Epithelial cell of esophagus (primary cell): Measurements from ENCODE around the gene AP5Z1.

Experiments
- DNase-seq: peaks from one replicate; pipeline ENCODE4 v3.0.0; 2010; ENCODE audit warnings: low read depth
- H3K4me3 ChIP-seq: 2 replicates; pipeline ENCODE4 v1.5.1; 2011; ENCODE audit warnings: mild to moderate bottlenecking, low read length, control low read depth
- TF ChIP-seq, protein P1 (sequence below): IDR thresholded peaks from 2 replicates; pipeline ENCODE4 v1.5.1; 2011; ENCODE audit warnings: low read depth, mild to moderate bottlenecking, low read length, control low read depth, inconsistent platforms; ENCODE audit not compliant: insufficient read depth; ENCODE audit errors: missing control alignments

Gene AP5Z1

GRCh38 chr7:4775250-4775847 is at the start of gene AP5Z1:
Gene AP5Z1 (plus strand): TSS chr7:4775623. CDS start chr7:4775716, 93 bp downstream.
- peak; percentile 98 for DNase-seq
- H3K4me3 ChIP-seq, result peak within 1 kb of the TSS; percentile 86
- TF ChIP-seq, protein P1, sequence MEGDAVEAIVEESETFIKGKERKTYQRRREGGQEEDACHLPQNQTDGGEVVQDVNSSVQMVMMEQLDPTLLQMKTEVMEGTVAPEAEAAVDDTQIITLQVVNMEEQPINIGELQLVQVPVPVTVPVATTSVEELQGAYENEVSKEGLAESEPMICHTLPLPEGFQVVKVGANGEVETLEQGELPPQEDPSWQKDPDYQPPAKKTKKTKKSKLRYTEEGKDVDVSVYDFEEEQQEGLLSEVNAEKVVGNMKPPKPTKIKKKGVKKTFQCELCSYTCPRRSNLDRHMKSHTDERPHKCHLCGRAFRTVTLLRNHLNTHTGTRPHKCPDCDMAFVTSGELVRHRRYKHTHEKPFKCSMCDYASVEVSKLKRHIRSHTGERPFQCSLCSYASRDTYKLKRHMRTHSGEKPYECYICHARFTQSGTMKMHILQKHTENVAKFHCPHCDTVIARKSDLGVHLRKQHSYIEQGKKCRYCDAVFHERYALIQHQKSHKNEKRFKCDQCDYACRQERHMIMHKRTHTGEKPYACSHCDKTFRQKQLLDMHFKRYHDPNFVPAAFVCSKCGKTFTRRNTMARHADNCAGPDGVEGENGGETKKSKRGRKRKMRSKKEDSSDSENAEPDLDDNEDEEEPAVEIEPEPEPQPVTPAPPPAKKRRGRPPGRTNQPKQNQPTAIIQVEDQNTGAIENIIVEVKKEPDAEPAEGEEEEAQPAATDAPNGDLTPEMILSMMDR, result no peak

- H3K4me3 ChIP-seq, result peak overlapping the region; percentile 39
- TF ChIP-seq, protein P1, result no peak
- no peak for DNase-seq
These were observed 49.5 kb upstream of the AP5Z1 start for GRCh38 chr7:4725850-4726450.

DNA sequence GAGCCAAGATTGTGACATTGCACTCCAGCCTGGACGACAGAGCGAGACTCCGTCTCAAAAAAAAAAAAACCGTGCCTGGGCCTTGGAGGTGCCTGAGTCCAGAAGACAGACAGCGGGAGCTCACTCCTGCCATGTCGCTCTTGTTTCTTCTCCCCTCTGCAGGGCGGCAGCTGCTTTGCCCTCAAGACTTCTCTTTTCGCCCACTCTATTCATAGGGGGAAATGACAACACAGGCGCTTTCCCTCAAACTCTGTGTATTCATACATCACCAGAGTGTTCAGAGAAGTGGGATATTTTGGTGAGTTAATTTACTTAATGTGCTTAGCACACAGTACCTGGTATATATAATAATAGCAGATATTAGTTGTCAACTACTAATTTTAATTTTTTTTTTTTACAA is 48.9 kb upstream of the AP5Z1 start:
- H3K4me3 ChIP-seq, result no peak overlapping the region
- TF ChIP-seq, protein P1, result no peak
- DNase-seq, result no peak

DNA sequence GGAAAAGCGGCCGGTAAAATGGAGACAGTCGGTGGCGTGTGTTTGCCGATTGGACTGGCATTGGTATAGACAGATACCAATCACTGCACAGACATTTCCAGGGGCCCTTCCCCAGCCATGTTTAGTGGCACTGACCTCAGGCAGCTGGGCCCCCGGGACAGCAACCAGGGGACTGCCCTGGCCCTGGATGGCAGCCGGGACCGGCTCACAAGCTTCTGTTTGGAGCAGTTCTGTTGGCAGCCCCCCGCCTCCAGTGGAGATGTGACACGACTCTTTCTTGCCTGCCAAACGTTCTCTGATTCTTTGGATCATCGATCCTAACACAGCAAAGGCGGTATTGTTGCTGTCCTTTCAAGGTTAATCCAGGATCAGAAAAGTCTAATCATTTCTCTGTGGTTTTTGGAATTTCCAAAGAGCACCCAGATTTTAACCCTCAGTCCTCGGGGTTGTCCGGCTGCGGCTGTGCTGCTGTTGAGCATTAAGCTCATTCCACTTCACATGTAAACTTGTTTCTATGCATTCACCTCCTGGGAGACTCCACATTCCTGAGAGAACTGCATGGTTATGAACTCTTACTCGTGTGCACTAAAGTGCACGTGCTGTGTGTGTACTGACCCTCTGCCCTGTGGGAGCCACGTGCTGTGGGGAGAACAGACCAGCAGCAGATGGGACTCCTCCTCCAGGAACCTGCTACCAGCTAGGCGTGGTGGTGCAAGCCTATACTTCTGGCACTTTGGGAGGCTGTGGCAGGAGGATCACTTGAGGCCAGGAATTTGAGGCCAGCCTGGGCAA is 47.3 kb upstream of the AP5Z1 start:
- DNase-seq, result no peak
- no peak overlapping the region for H3K4me3 ChIP-seq
- TF ChIP-seq, protein P1, result no peak

- TF ChIP-seq, protein P1, result no peak
- no peak overlapping the region for H3K4me3 ChIP-seq
- DNase-seq, result no peak
These were observed 46.2 kb upstream of the AP5Z1 start for GRCh38 chr7:4729266-4729665.

DNA sequence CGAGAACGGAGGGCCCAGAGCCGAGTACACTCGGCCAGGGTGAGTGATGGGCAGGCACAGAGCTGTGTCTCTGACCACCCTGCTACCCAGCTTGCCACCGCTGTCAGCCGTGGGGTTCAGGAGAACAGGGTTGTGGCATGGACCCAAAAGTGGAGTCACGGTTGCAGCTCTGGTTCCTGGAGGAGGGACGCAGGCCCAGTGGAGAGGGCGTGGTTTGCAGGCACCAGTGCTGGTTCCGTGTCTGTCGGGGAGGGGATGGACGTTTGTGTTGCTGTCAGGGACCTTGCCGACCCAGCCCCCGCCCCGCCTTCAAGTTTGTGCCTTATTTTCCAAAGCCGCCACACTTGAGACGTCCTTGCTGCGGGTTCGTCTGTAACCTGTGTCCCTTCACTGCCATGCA is 45.1 kb upstream of the AP5Z1 start:
- no peak overlapping the region for H3K4me3 ChIP-seq
- DNase-seq, result no peak
- TF ChIP-seq, protein P1, result no peak
